Motor neuron (in vitro differentiated cells): Measurements from ENCODE around the gene TRMT6. TPM values are rescaled to one million over a fixed set of nuclear protein-coding genes. Genes with fewer than 3 reads are reported as not detected.
A peak's percentile ranks its signal among the peaks of the same experiment; 100 is the strongest.

Source experiments
- ATAC-seq, 8 experiments: fragments of 200-7000 bp; cut with Tn5 transposase; replicated peaks in 6 of 8; 2 replicates each; pipeline ENCODE4 v1.8.0; 2021; ENCODE audit warnings: mild to moderate bottlenecking in 8 of 8, moderate library complexity in 8 of 8
- H3K27ac ChIP-seq, 2 donors: fragments of 250-450 bp; sonication (Bioruptor Pico); 2 replicates each; pipeline ENCODE4 v1.9.0; 2021; ENCODE audit warnings: antibody characterized with exemption in 2 of 2, mild to moderate bottlenecking in 2 of 2, moderate library complexity in 1 of 2
- H3K4me1 ChIP-seq, 2 donors: fragments of 250-450 bp; sonication (Bioruptor Pico); replicated peaks in 1 of 2; 2 replicates each; pipeline ENCODE4 v1.6.1; 2021; ENCODE audit warnings: antibody characterized with exemption in 2 of 2, mild to moderate bottlenecking in 2 of 2, moderate library complexity in 1 of 2
- H3K4me3 ChIP-seq, 5 donors: fragments of 250-450 bp; sonication (Bioruptor Pico); 2 replicates each; pipeline ENCODE4 v1.9.0; 2021; ENCODE audit warnings: antibody characterized with exemption in 5 of 5, mild to moderate bottlenecking in 5 of 5, moderate library complexity in 4 of 5
- WGBS, 10 experiments: fragments of 450-650 bp; shearing (Covaris generic); methylation state at CpG; one replicate each; pipeline ENCODE4 v1.0.0; 2022; 5-methylcytosine and 5-hydroxymethylcytosine counted together
- in situ Hi-C, 9 experiments: fragments of 400-800 bp; cut with MboI; loops; one replicate each; pipeline ENCODE4 v1.15.0; 2021; ENCODE audit warnings: low sequenced_read_pairs in 9 of 9, low pct_unique_long_range_greater_than_20kb in 2 of 9; ENCODE audit not compliant: unreplicated experiment in 9 of 9
- total RNA-seq, 8 experiments: library from RNA; unstranded; fragments of 300-600 nt; gene quantifications; 2 replicates each; pipeline versions ENCODE4 v1.2.3 to v1.2.4, GENCODE V29; 2022

Gene TRMT6
- total RNA-seq, 8 experiments from 2014 or later = 11.1 to 25.4 (median 18.6) TPM

DNA sequence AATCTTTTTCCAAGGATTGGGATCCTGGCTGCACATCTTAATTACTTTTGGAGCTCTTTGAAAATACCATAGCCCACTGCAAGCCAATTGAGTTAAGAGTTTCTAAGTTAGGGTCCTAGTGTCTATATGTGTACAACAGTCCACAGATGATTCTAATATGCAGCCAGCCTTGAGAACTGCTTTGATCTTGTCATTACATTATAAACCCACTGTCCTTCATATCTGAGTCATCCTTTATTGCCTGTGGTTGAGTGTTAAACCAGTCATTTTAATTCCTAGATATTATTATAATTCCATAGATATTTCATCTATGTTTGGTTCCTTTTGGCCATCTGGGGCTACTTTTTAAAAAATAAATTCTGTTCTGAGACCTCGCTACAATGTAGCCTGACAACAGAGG lies 24.2 kb upstream of the TRMT6 start:
- 86 to 100% (median 100%) methylated on average over 1 of the region's 1 CpG; no CpG with 5 or more reads in 7 of the 10 experiments for WGBS, 10 experiments
- H3K4me3 ChIP-seq = no peak overlapping the region
- peaks cover 0 to 4% of the 10 kb centered on the region in 2 donors for H3K4me1 ChIP-seq
- in situ Hi-C loops = no loop called here
- H3K27ac ChIP-seq = no peak overlapping the region
- ATAC-seq = no peak

DNA sequence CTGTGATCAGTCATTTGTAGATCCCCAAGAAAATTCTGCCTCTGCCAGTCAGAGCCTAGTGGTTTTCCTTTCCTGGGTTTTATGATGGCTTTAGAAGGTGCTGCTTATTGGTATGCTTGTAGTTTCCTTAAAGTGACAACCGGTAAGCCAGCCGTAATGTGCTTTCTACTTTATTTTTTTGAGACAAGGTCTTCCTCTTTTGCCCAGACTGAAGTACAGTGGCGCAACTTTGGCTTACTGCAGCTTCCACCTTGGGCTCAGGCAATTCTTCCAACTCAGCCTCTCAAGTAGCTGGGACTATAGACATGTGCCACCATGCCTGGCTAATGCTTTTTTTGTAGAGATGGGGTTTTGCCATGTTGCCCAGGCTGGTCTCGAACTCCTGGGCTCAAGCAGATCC lies 23.6 kb upstream of the TRMT6 start:
- in situ Hi-C loops = no loop called here
- 56 to 100% (median 97%) methylated on average over 1 to 4 of the region's 4 CpGs for WGBS, 10 experiments
- Histone ChIP-seq H3K4me3 (no peak overlapping the region), H3K4me1 (peaks cover 0 to 4% of the 10 kb centered on the region in 2 donors), H3K27ac (no peak overlapping the region)
- ATAC-seq = no peak

DNA sequence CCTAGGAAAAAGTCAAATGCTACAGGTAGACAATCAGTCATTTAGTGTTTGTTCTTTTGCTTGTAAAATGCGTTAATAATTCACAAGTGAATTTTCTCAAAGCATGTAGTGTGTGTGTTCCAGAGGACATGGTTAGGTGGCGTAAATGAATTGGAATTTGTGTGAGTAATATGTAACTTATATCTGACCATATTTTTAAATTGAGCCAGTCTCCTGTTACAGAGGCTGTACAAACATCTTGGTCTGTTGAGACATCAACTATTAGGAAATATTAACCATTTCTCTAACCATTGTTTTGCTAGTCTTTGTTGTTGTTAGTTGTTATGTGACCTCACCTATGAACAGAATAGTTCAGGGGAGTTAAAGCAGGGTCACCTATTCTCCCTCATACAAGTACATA lies 22.8 kb upstream of the TRMT6 start:
- peaks cover 0 to 4% of the 10 kb centered on the region in 2 donors for H3K4me1 ChIP-seq
- no peak overlapping the region for H3K27ac ChIP-seq
- in situ Hi-C loops = no loop called here
- ATAC-seq = no peak
- H3K4me3 ChIP-seq = no peak overlapping the region
- 83 to 100% (median 95%) methylated on average over 1 to 2 of the region's 2 CpGs; no CpG with 5 or more reads in 2 of the 10 experiments for WGBS, 10 experiments

DNA sequence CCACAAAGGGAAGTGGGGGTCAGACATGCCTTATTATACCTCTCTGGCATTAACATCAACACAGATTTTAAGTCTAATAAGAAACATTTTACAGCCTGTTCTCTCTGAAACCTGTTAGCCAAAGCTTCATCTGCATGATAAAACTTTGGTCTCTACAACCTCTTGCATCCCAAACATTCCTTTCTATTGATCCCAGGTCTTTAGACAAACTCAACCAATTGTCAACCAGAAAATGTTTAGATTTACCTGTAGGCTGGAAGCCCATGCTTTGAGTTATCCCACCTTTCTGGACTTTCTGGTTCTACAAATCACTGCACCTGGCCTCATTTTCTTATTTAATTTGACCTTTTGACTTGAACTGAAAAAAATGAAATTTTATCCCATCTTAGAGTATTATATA lies 20.9 kb upstream of the TRMT6 start:
- ATAC-seq = no peak
- peaks cover 0 to 4% of the 10 kb centered on the region in 2 donors for H3K4me1 ChIP-seq
- no peak overlapping the region for H3K27ac ChIP-seq
- H3K4me3 ChIP-seq = no peak overlapping the region
- in situ Hi-C loops = no loop called here

DNA sequence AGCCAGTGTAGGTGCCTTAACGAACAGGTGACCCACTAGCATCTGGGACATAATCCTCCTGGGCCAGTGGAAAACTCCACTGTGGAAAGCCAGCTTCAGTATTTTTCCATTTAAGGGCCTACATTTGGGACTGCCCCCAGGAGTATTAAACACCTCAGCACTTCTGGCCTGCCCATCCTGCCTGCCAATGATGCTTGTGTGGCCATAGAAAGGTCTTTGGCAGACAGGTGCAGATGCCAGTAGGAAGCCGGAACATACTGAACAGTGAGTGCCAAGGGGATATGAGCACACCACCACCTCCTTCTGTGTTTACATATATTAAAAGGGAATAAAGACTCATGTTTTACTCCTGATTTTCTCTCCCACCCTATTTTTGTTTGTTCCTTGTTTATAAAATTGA lies 20.0 kb upstream of the TRMT6 start:
- Histone ChIP-seq H3K4me1 (peaks cover 0 to 4% of the 10 kb centered on the region in 2 donors), H3K4me3 (no peak overlapping the region), H3K27ac (no peak overlapping the region)
- in situ Hi-C loops = no loop called here
- ATAC-seq = no peak
- WGBS, 10 experiments = 67 to 100% (median 100%) methylated on average over 1 to 2 of the region's 2 CpGs; no CpG with 5 or more reads in 1 of the 10 experiments

DNA sequence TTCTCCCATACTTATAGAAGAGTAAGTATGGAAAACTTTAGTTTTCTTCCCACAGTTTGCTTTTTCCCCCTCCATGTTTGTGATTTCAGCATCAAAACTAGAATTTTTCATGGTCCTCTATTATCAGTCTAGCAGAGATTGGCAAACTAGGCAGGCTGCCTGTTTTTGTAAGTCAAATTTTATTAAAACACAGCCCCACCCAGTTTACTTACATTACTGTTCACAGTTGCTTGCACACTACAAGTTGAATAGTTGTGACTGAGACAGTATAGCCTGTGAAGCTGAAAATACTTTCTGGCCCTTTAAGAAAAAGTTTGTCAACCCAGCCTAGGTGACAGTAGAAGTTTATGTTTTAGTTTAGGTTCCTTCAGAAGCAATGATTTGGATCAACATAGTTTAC lies 19.6 kb upstream of the TRMT6 start:
- ATAC-seq = peak in 3 of 8 experiments; percentile 56 to 70 (median 65)
- in situ Hi-C loops = no loop called here
- H3K4me1 ChIP-seq = peaks cover 0 to 4% of the 10 kb centered on the region in 2 donors
- no peak overlapping the region for H3K4me3 ChIP-seq
- no peak overlapping the region for H3K27ac ChIP-seq

DNA sequence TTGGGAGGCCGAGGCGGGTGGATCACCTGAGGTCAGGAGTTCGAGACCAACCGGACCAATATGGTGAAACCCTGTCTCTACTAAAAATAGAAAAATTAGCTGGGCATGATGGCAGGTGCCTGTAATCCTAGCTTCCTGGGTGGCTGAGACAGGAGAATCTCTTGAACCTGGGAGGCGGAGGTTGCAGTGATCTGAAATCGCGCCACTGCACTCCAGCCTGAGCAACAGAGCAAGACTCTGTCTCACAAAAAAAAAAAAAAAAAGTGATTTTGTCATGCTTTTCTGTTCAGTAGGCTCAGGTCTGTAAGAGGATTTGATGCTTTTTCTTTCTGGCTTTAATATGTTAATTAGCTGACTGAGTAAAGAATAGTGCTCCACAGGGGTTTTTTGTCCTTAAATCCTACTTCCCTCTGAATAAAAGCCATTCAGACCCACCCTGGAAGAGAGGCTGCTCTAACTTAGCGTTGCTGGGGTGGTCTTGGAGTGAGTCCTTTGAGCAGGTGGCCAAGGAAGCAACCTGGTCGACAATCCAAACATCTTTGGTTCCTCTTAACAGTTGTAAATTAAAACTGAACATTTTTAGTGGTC lies 19.1 kb upstream of the TRMT6 start:
- H3K4me3 ChIP-seq = no peak overlapping the region
- H3K27ac ChIP-seq = no peak overlapping the region
- in situ Hi-C loops = no loop called here
- 36 to 88% (median 69%) methylated on average over 3 to 9 of the region's 9 CpGs; no CpG with 5 or more reads in 2 of the 10 experiments for WGBS, 10 experiments
- ATAC-seq = peak in 4 of 8 experiments; percentile 9 to 64 (median 50)
- peaks cover 0 to 4% of the 10 kb centered on the region in 2 donors for H3K4me1 ChIP-seq

DNA sequence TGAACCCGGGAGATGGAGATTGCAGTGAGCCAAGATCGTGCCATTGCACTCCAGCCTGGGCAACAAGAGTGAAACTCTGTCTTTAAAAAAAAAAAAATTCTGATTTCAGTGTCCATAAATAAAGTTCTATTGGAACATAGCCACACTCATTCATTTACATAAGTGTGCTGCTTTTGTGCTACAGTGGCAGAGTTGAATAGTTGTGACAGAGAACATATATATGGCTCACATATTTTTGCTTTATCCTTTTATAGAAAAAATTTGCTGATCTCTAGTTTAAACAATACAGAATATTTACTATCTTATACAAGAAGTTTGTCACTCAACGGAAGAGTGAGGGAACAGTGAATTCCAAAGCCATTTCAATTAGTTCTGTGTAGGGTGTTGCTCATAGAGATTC lies 18.1 kb upstream of the TRMT6 start:
- no peak overlapping the region for H3K27ac ChIP-seq
- H3K4me1 ChIP-seq = peaks cover 0 to 4% of the 10 kb centered on the region in 2 donors
- ATAC-seq = peak in 2 of 8 experiments; percentile 25 to 62
- H3K4me3 ChIP-seq = no peak overlapping the region
- 0 to 95% (median 88%) methylated on average over 1 to 3 of the region's 3 CpGs; no CpG with 5 or more reads in 2 of the 10 experiments for WGBS, 10 experiments
- in situ Hi-C loops = no loop called here

DNA sequence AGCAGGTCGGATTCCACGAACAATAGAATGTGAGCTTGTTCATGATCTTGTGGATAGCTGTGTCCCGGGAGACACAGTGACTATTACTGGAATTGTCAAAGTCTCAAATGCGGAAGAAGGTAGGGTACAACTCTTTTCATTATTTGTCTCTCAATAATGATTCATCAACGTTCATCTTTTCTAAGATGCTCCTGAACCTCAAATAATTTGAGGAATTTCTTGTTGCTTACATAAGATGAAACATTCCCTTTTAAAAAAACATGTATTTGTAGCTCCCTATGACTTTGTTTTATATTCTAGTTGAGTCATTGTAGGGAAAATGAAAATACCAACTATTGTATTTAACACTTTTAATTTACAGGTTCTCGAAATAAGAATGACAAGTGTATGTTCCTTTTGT lies 17.1 kb upstream of the TRMT6 start:
- H3K4me1 ChIP-seq = peaks cover 0 to 4% of the 10 kb centered on the region in 2 donors
- WGBS, 10 experiments = 87 to 100% (median 98%) methylated on average over 1 to 6 of the region's 6 CpGs

DNA sequence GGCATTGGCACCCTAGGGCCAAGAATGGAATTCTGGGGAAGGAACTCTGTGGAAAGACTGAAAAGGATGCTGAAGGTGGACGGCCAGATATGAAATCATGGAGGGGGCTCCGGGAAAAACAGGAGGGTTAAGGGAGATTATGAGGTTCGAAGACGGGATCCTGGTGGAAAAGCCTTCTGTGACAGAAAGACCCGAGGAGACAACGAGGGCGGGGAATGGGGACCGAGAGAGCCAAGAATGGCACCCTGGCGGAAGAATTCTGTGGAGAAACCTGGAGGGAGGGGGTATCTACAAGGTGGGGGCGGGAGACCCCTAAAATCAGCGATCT lies 426 bp downstream of the TRMT6 start:
- Histone ChIP-seq H3K4me3 (peak overlapping the region; percentile 53 to 94 (median 76)), H3K27ac (peak overlapping the region; percentile 46 to 76), H3K4me1 (peaks cover 10 to 16% of the 10 kb centered on the region in 2 donors)
- in situ Hi-C loops = loop anchor here in 2 of 9 experiments (25.0 kb wide), 2 partner anchors 138 to 413 kb away; no protein-coding TSS in a partner anchor
- WGBS, 10 experiments = 0 to 3% (median 0%) methylated on average over 2 to 6 of the region's 11 CpGs; no CpG with 5 or more reads in 3 of the 10 experiments
- ATAC-seq = peak in 2 of 8 experiments; percentile 7 to 8

More for the DNA sequence above, 17.1 kb upstream of the TRMT6 start:
- no peak for ATAC-seq
- H3K27ac ChIP-seq = no peak overlapping the region
- H3K4me3 ChIP-seq = no peak overlapping the region
- in situ Hi-C loops = no loop called here

DNA sequence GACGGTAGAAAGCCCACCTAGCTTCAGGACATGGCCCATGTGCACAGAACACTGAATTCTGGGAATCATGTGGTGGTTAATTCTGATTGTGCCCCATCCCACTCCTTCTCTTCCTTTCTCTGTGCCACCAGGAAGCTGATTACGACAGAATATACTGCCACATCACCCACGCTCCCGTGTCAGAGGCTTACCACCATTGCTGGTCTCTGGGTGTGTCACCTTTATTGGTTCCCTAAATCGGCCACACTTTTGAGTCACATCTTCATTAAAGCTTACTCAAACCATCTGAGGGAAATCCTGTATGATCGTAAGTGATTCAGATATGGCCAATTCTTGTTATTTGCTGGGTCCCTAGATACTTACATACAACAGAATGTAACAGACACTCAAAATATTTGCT lies 3.1 kb downstream of the TRMT6 start:
- WGBS, 10 experiments = 40 to 100% (median 100%) methylated on average over 1 to 6 of the region's 6 CpGs; no CpG with 5 or more reads in 2 of the 10 experiments

DNA sequence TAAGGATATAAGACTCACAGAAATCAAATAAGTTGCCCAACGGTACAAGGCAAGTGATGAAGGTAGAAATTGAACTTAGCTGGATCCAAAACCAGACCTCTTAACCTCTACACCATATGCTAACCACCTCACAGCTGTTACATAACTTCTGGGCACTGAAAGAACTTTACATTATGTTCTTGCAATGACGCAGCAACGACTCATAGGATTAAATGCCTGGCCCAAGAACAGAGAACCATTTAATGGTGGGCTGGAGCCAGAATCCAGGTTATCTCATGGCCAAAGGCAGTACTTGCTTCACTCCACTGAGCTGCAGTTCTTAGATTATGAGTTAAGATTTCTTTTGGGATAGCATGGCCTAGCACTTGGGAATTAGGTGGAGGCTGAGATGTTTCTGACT lies 4.4 kb downstream of the TRMT6 start:
- Histone ChIP-seq H3K4me3 (no peak overlapping the region), H3K27ac (no peak overlapping the region), H3K4me1 (peaks cover 7 to 10% of the 10 kb centered on the region in 2 donors)
- no peak for ATAC-seq
- WGBS, 10 experiments = 59 to 100% (median 89%) methylated on average over 1 to 3 of the region's 3 CpGs; no CpG with 5 or more reads in 2 of the 10 experiments
- in situ Hi-C loops = loop anchor here in 2 of 9 experiments (25.0 kb wide), 2 partner anchors 134 to 409 kb away; no protein-coding TSS in a partner anchor

More for the DNA sequence above, 3.1 kb downstream of the TRMT6 start:
- no peak for ATAC-seq
- H3K4me3 ChIP-seq = no peak overlapping the region
- in situ Hi-C loops = loop anchor here in 2 of 9 experiments (25.0 kb wide), 2 partner anchors 135 to 410 kb away; no protein-coding TSS in a partner anchor
- peaks cover 10 to 16% of the 10 kb centered on the region in 2 donors for H3K4me1 ChIP-seq
- H3K27ac ChIP-seq = no peak overlapping the region

DNA sequence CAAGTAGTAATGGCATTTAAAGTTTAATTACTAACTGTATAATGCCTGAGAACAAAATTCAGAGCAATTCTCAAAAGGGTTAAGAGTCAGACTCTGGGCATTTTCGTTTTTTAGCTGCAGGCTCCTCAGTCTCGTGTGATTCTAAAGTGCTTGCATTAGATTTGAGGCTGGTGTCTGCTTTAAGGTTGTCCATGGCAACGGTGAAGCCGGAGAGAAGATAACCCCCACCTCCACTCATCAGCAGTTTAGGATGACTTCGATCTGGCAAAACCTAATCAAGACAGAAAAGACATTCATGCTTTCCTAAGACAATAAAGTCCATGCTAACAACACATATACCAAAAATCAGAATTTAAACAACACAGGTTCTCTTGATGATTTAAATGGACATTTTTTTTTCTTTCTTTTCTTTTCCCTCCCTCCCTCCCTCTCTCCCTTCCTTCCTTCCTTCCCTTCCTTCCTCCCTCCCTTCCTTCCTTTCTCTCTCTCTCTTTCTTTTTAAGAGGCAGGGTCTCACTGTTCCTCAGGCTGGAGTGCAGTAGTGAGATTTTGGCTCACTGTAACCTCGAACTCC lies 11.8 kb downstream of the TRMT6 start:
- ATAC-seq = no peak
- no peak overlapping the region for H3K27ac ChIP-seq
- in situ Hi-C loops = loop anchor here in 2 of 9 experiments (25.0 kb wide), 2 partner anchors 126 to 401 kb away; no protein-coding TSS in a partner anchor
- no peak overlapping the region for H3K4me3 ChIP-seq
- H3K4me1 ChIP-seq = no peaks in the 10 kb centered on the region
- WGBS, 10 experiments = 40 to 100% (median 56%) methylated on average over 1 to 5 of the region's 6 CpGs; no CpG with 5 or more reads in 2 of the 10 experiments
